ENCODE measurements around the gene SURF6. TPM values are rescaled to one million over a fixed set of nuclear protein-coding genes. Genes with fewer than 3 reads are reported as not detected.

Gene SURF6
- total RNA-seq, 1 experiment from 2014 or later, result 56.3 TPM

GRCh38 chr9:133321411-133321935, 14.5 kb downstream of the SURF6 start:
- Histone ChIP-seq H2BK120ac (ENCODE audit: low read depth, low read length, poor library complexity, severe bottlenecking) (no peak overlapping the region), H3K27ac (ENCODE audit: insufficient read length, low read depth, low read length) (no peak overlapping the region), H2BK20ac (ENCODE audit: low read depth, low read length, poor library complexity, severe bottlenecking) (no peak overlapping the region), H3K18ac (ENCODE audit: insufficient read length, low read depth, low read length) (no peak overlapping the region), H3K23me2 (ENCODE audit: insufficient read length, low read depth, low read length, poor library complexity, severe bottlenecking) (no peaks in the 10 kb centered on the region), H3K14ac (ENCODE audit: insufficient read depth, low read length) (no peak overlapping the region), H3K79me2 (ENCODE audit: insufficient read depth, low read length) (no peaks in the 10 kb centered on the region), H4K91ac (ENCODE audit: insufficient read length, low read depth, low read length) (no peak overlapping the region), H3K56ac (ENCODE audit: insufficient read length, low read depth, low read length) (no peak overlapping the region), H2BK12ac (ENCODE audit: insufficient read length, low read depth, low read length) (no peak overlapping the region), H2BK15ac (ENCODE audit: low read depth, low read length) (no peak overlapping the region), H3K79me1 (ENCODE audit: insufficient read depth, low read depth, low read length, poor library complexity, severe bottlenecking) (no peaks in the 10 kb centered on the region), H3K9ac (ENCODE audit: extremely low read depth, insufficient read length, low read length) (no peak overlapping the region), H3K23ac (ENCODE audit: insufficient read length, low read depth, low read length) (no peak overlapping the region), H2AFZ (ENCODE audit: low read length) (no peak overlapping the region), H4K20me1 (ENCODE audit: control insufficient read depth, insufficient read depth, insufficient read length) (no peaks in the 10 kb centered on the region), H2BK5ac (ENCODE audit: insufficient read length, low read length) (no peak overlapping the region), H4K8ac (replicated peaks; ENCODE audit: insufficient read length, low read depth, low read length) (no peak overlapping the region), H2AK5ac (ENCODE audit: insufficient read length, low read length) (no peak overlapping the region), H3K4ac (ENCODE audit: low read depth, low read length) (no peak overlapping the region), H3T11ph (ENCODE audit: low read length) (no peak overlapping the region), H3K27me3 (ENCODE audit: insufficient read depth, low read length) (no peaks in the 10 kb centered on the region), H3K4me1 (ENCODE audit: insufficient read depth, low read length) (no peaks in the 10 kb centered on the region; the same call in 1 of the 2 replicates), H3K4me2 (ENCODE audit: insufficient read depth, insufficient read length, low read length) (no peak overlapping the region), H4K5ac (ENCODE audit: insufficient read length, low read depth, low read length) (no peak overlapping the region), H3K9me3 (ENCODE audit: control insufficient read depth, low read depth, low read length) (peaks cover 11% of the 10 kb centered on the region)
- WGBS (ENCODE audit: extremely low coverage, insufficient read length, low lambda C conversion rate), result no CpG with 5 or more reads among the region's 13 CpGs
- no peaks in the 10 kb centered on the region for H3K4me1 Mint-ChIP-seq
- peaks cover 23 to 28% of the 10 kb centered on the region in 2 experiments for H3K9me3 Mint-ChIP-seq
- peaks cover 27% of the 10 kb centered on the region for H3K27me3 Mint-ChIP-seq (ENCODE audit: low read depth)
- H3K27ac Mint-ChIP-seq, result no peak overlapping the region
- no peak for DNase-seq
- H3K36me3 Mint-ChIP-seq (ENCODE audit: insufficient read depth in 1 of 3, low read depth in 3 of 3), result peaks cover 0 to 9% (median 4%) of the 10 kb centered on the region in 3 experiments; a peak in 4 of 7 replicates
- no peak for TF ChIP-seq CTCF (conservative IDR thresholded peaks at IDR 0.05)
- H3K4me3 Mint-ChIP-seq, result no peak overlapping the region; a peak in 1 of 5 replicates

All from H9 (cell line).